NCI-H226 (cell line): ENCODE data around the gene CRIM1.

Experiments
- DNase-seq: peaks from one replicate; pipeline ENCODE4 v3.0.0-alpha.2; 2015

CRIM1 gene

GRCh38 chr2:36373149-36373926 lies 17.8 kb downstream of the CRIM1 start:
- DNase-seq: peak; percentile 69

- peak; percentile 75 for DNase-seq
Measured at GRCh38 chr2:36374585-36374984, 19.0 kb downstream of the CRIM1 start.

GRCh38 chr2:36376319-36376765 lies 20.8 kb downstream of the CRIM1 start:
- DNase-seq: peak; percentile 61

GRCh38 chr2:36376992-36377738 lies 21.6 kb downstream of the CRIM1 start:
- peak; percentile 71 for DNase-seq

- no peak for DNase-seq
Measured at GRCh38 chr2:36379710-36380448, 24.3 kb downstream of the CRIM1 start.

- DNase-seq: peak; percentile 99
Measured at GRCh38 chr2:36380624-36381481, 25.3 kb downstream of the CRIM1 start.

- no peak for DNase-seq
Measured at GRCh38 chr2:36381993-36382392, 26.4 kb downstream of the CRIM1 start.

- DNase-seq: no peak
Measured at GRCh38 chr2:36382472-36382871, 26.9 kb downstream of the CRIM1 start.

GRCh38 chr2:36383726-36384125 lies 28.1 kb downstream of the CRIM1 start:
- no peak for DNase-seq

- DNase-seq: no peak
Measured at GRCh38 chr2:36384454-36384853, 28.9 kb downstream of the CRIM1 start.

- DNase-seq: no peak
Measured at GRCh38 chr2:36385603-36386002, 30.0 kb downstream of the CRIM1 start.

- no peak for DNase-seq
Measured at GRCh38 chr2:36387258-36387916, 31.8 kb downstream of the CRIM1 start.

GRCh38 chr2:36388472-36388871 lies 32.9 kb downstream of the CRIM1 start:
- DNase-seq: no peak

- peak; percentile 86 for DNase-seq
Measured at GRCh38 chr2:36389091-36389564, 33.5 kb downstream of the CRIM1 start.

- no peak for DNase-seq
Measured at GRCh38 chr2:36389577-36389976, 34.0 kb downstream of the CRIM1 start.

GRCh38 chr2:36392571-36393255 lies 37.1 kb downstream of the CRIM1 start:
- DNase-seq: no peak

GRCh38 chr2:36393738-36394256 lies 38.2 kb downstream of the CRIM1 start:
- DNase-seq: no peak

GRCh38 chr2:36394804-36395203 lies 39.2 kb downstream of the CRIM1 start:
- no peak for DNase-seq

GRCh38 chr2:36395866-36396265 lies 40.3 kb downstream of the CRIM1 start:
- DNase-seq: no peak

- no peak for DNase-seq
Measured at GRCh38 chr2:36396878-36397539, 41.4 kb downstream of the CRIM1 start.
